ENCODE data around the gene ATXN7L1.

- TF ChIP-seq, protein P1, sequence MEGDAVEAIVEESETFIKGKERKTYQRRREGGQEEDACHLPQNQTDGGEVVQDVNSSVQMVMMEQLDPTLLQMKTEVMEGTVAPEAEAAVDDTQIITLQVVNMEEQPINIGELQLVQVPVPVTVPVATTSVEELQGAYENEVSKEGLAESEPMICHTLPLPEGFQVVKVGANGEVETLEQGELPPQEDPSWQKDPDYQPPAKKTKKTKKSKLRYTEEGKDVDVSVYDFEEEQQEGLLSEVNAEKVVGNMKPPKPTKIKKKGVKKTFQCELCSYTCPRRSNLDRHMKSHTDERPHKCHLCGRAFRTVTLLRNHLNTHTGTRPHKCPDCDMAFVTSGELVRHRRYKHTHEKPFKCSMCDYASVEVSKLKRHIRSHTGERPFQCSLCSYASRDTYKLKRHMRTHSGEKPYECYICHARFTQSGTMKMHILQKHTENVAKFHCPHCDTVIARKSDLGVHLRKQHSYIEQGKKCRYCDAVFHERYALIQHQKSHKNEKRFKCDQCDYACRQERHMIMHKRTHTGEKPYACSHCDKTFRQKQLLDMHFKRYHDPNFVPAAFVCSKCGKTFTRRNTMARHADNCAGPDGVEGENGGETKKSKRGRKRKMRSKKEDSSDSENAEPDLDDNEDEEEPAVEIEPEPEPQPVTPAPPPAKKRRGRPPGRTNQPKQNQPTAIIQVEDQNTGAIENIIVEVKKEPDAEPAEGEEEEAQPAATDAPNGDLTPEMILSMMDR (IDR thresholded peaks at IDR 0.05): no peak
- no peak for TF ChIP-seq POLR2A (IDR thresholded peaks at IDR 0.05)
Observed at GRCh38 chr7:105805447-105806019, 70.9 kb downstream of the ATXN7L1 start.
